ENCODE measurements around the gene PIWIL4.

Gene PIWIL4

DNA sequence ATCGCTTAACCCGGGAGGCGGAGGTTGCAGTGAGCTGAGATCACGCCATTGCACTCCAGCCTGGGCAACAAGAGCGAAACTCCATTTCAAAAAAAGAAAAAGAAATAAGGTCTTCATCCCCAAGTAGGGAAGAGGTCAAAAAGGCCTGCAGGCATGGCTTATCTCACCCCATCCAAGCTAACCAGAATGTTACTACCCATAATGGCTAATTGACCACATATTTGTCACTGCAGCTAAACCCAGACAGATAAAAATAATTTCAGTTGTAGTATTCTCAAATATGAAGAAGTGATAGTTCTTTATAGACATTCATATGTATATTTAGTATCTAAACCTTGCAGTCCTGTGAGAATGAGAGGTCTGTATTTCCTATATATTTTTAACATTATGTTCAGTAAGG is 17.8 kb downstream of the PIWIL4 start:
- TF ChIP-seq, protein P1, sequence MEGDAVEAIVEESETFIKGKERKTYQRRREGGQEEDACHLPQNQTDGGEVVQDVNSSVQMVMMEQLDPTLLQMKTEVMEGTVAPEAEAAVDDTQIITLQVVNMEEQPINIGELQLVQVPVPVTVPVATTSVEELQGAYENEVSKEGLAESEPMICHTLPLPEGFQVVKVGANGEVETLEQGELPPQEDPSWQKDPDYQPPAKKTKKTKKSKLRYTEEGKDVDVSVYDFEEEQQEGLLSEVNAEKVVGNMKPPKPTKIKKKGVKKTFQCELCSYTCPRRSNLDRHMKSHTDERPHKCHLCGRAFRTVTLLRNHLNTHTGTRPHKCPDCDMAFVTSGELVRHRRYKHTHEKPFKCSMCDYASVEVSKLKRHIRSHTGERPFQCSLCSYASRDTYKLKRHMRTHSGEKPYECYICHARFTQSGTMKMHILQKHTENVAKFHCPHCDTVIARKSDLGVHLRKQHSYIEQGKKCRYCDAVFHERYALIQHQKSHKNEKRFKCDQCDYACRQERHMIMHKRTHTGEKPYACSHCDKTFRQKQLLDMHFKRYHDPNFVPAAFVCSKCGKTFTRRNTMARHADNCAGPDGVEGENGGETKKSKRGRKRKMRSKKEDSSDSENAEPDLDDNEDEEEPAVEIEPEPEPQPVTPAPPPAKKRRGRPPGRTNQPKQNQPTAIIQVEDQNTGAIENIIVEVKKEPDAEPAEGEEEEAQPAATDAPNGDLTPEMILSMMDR (conservative IDR thresholded peaks at IDR 0.05; ENCODE audit: low read length), result no peak
- no peak for DNase-seq (ENCODE audit: low read depth)
- no peak overlapping the region for H3K4me3 ChIP-seq (ENCODE audit: low read length)

DNA sequence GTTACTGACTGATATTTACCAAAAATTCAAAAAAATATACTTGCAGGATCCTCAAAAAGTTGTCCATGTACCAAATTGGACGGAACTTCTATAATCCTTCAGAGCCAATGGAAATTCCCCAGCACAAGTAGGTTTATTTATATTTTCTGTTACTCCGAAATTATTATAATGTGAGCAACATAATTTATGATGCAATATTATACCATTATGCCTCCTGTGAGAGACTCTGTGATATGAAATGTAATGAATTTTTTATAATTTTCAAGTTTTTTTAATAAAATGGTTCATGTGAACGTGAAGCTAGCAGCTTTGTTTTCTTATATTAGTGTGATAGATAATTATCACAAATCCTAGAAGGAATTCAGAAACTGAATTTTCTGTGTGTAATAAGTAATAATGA is 18.2 kb downstream of the PIWIL4 start:
- H3K4me3 ChIP-seq (ENCODE audit: low read length), result no peak overlapping the region
- TF ChIP-seq, protein P1 (conservative IDR thresholded peaks at IDR 0.05; ENCODE audit: low read length), result no peak
- no peak for DNase-seq (ENCODE audit: low read depth)

DNA sequence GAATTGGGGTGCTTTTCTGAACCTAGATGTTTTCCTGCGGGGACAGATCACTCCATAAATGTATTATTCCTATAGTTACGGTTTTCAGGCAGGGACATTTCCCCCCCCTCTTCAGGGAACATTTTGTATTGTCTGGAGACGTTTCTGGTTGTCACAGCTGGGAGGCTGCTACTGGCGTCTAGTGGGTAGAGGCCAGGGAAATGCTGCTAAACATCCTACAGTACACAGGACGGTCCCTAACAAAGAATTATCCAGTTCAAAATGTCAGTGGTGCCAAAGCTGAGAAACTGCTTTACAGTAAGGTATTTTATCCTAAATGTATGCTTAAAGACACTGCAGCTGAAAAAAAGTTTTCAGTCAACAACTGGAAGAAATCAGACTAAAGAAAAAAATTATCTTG is 19.4 kb downstream of the PIWIL4 start:
- no peak overlapping the region for H3K4me3 ChIP-seq (ENCODE audit: low read length)
- TF ChIP-seq, protein P1 (conservative IDR thresholded peaks at IDR 0.05; ENCODE audit: low read length), result no peak
- no peak for DNase-seq (ENCODE audit: low read depth)

DNA sequence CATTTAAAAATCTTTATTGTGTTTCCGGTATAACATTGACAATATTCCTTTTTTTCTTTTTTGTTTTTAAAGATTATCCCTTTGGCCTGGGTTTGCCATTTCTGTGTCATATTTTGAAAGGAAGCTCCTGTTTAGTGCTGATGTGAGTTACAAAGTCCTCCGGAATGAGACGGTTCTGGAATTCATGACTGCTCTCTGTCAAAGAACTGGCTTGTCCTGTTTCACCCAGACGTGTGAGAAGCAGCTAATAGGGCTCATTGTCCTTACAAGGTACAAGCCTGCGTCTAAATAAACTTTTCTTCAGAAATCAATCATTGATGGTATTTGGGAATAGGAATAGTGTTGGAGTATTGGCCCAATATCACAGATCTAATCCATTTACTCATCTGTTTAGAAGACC is 19.8 kb downstream of the PIWIL4 start:
- no peak for DNase-seq (ENCODE audit: low read depth)
- no peak overlapping the region for H3K4me3 ChIP-seq (ENCODE audit: low read length)
- TF ChIP-seq, protein P1 (conservative IDR thresholded peaks at IDR 0.05; ENCODE audit: low read length), result no peak

DNA sequence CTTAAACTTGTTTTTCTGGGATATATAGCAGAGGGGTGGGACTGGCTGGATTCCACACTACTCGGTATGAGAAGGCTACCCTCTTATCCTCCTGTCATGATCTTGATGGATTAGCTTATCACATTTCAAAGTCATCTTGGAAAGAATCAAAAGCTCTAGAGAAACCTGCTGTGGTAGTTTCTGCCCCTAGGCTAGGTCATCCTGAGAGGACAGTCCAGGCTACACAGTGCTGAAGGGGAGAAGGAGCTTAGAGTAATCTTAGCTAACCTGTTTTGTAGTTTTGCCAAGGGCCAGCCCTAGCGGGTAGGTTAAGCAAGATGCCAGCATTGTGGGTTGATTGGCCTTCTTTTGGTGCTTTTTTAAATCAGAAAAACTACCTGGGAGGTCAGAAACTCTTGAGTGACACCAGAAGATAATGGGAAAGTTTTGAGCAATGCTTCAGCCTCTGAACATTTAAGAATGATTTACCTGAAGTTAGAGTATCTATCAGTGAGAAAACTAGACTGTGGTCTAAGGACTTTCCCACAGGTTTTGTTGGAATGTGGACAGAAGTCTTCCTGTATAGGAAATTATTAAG is 21.3 kb downstream of the PIWIL4 start:
- DNase-seq (ENCODE audit: low read depth), result no peak
- no peak overlapping the region for H3K4me3 ChIP-seq (ENCODE audit: low read length)
- TF ChIP-seq, protein P1 (conservative IDR thresholded peaks at IDR 0.05; ENCODE audit: low read length), result no peak

DNA sequence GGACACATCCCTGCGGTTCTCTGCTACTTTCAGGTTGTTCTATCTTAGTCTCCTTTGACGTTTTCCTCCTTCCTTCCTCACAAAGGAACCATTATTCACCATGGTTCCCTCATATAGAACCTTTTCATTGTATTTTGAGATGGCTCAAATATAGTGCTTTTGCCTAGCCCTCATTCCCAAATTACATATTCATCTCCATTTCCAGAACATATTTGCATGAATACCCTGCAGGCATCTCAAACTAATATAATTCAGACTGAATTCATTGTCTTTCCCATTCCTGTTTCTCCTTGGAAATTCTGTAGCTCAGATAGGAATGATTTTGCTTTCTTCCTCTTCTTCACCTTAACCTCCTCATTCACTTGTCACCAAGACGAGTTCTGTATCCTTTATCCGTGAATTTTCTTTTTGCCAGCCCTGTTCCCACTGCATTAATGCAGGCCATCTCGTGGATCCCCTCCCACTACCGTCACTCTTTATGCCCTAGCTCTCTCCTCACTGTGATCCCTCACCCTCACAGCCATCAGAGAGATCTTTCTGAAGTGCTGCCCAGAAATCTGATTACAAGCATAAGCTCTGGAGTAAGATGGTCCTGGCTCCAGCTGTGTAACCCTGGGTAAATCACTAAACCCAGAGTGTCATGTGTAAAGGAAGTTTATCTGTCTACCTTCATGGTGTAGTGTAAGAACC is 23.3 kb downstream of the PIWIL4 start:
- H3K4me3 ChIP-seq (ENCODE audit: low read length), result no peak overlapping the region
- TF ChIP-seq, protein P1 (conservative IDR thresholded peaks at IDR 0.05; ENCODE audit: low read length), result no peak
- no peak for DNase-seq (ENCODE audit: low read depth)

DNA sequence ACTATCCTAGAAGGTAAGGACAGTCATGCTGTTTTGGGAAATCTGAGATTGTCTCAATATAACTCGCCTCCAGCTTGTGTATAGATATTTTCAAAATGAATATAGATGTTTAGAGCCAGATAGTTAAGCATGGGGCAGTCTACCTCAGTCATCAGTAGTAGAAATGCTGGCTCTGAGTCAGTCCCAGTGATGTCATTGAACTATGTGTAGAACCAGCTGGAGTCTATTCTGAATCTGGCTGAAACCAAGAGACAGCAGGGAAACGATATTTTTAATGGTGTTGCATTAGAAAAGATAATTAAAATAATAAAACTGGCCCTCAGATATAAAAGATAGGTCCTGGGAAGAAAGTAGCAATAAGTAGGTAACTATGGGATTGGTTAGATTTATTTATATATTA is 25.9 kb downstream of the PIWIL4 start:
- TF ChIP-seq, protein P1 (conservative IDR thresholded peaks at IDR 0.05; ENCODE audit: low read length), result no peak
- no peak overlapping the region for H3K4me3 ChIP-seq (ENCODE audit: low read length)
- DNase-seq (ENCODE audit: low read depth), result peak; percentile 43

All from AG10803 (cell line).